Measurements from ENCODE around the gene APOM. TPM values are rescaled to one million over a fixed set of nuclear protein-coding genes. Genes with fewer than 3 reads are reported as not detected.

Gene APOM
- total RNA-seq, 1 donor from 2014 or later = 2.6 TPM

DNA sequence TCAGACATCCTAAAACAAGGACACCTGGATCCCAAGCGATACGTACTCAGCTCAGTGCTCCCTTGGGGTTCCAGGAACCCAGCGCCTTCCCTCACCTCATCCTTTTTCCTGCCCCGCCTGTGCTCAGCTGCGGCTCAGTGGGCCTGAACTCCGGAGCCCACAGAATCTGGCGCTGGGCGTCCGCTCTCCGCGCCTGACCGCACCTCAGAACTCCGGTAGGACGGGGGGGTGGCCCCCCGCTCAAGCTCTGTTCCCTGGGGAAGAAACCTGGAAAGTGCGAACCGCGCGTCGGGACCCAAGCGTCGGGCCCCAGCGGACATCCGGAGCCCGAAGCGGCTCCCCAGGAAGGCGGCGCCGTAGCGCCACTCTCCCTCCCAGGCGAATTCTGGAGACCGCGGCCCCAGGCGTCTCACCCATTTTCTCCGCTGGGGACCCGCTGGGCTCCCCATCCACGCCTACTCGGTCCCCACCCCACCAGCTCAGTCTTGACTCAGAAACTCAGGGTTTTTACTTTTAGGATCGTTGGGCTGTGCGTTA, 25.5 kb downstream of the APOM start:
- Histone ChIP-seq H3K27me3 (no peaks in the 10 kb centered on the region), H3K4me1 (peaks cover 21% of the 10 kb centered on the region), H3K27ac (peak overlapping the region; percentile 75), H3K9me3 (no peaks in the 10 kb centered on the region), H3K4me3 (peak overlapping the region; percentile 71), H3K36me3 (peaks cover 5% of the 10 kb centered on the region)
- peak; percentile 79 for DNase-seq
- intact Hi-C loops (cut with DNase I) = no loop called here
- peak; percentile 55 for ATAC-seq
- TF ChIP-seq, protein P1, sequence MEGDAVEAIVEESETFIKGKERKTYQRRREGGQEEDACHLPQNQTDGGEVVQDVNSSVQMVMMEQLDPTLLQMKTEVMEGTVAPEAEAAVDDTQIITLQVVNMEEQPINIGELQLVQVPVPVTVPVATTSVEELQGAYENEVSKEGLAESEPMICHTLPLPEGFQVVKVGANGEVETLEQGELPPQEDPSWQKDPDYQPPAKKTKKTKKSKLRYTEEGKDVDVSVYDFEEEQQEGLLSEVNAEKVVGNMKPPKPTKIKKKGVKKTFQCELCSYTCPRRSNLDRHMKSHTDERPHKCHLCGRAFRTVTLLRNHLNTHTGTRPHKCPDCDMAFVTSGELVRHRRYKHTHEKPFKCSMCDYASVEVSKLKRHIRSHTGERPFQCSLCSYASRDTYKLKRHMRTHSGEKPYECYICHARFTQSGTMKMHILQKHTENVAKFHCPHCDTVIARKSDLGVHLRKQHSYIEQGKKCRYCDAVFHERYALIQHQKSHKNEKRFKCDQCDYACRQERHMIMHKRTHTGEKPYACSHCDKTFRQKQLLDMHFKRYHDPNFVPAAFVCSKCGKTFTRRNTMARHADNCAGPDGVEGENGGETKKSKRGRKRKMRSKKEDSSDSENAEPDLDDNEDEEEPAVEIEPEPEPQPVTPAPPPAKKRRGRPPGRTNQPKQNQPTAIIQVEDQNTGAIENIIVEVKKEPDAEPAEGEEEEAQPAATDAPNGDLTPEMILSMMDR (IDR thresholded peaks at IDR 0.05) = no peak

DNA sequence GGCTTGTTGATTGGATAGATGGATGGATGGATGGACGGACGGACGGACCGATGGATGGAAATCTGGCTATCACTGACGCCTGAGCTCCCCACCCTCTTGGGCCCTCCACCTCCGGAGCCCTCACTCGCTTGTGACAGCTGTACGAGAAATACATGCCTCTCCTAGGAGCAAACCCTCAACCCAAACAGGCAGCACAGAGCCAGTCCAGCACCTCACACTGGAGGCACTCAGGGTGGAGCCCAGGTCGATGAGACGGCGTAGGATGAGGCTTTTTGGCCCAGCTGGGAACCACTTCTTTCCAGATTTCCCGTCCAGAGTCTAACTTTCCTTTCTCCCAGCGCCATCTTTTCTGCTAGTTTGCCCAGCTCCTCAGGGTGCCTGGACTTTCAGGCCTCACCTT, 27.9 kb downstream of the APOM start:
- peaks cover 21% of the 10 kb centered on the region for H3K4me1 ChIP-seq
- TF ChIP-seq, protein P1 (IDR thresholded peaks at IDR 0.05) = no peak
- peaks cover 29% of the 10 kb centered on the region for H3K36me3 ChIP-seq
- H3K27ac ChIP-seq = no peak overlapping the region
- ATAC-seq (no peak), DNase-seq (no peak)
- H3K9me3 ChIP-seq = no peaks in the 10 kb centered on the region
- no peaks in the 10 kb centered on the region for H3K27me3 ChIP-seq
- intact Hi-C loops (cut with DNase I) = no loop called here
- no peak overlapping the region for H3K4me3 ChIP-seq

DNA sequence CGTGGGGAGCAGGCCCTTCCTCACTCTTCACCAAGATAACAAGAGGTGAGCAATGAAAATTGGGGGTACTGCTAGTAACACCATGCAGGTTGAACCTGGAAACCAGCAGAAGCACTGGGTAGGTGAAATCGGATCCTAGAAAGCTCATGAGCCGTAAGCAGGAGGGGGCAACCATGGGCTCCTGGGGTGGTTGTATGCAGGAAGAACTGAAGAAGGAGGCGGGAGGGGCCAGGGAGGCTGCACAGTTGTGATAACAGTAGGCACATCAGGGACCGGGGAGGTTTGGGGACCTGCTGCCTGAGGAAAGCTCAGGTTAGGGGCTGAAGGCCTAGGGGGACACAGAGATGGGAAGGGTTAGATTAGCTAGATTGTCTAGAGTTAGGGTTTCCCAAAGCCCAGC, 30.8 kb downstream of the APOM start:
- H3K4me3 ChIP-seq = no peak overlapping the region
- H3K27me3 ChIP-seq = no peaks in the 10 kb centered on the region
- no peak for ATAC-seq
- no peaks in the 10 kb centered on the region for H3K9me3 ChIP-seq
- H3K4me1 ChIP-seq = peaks cover 9% of the 10 kb centered on the region
- no peak overlapping the region for H3K27ac ChIP-seq
- TF ChIP-seq, protein P1 (IDR thresholded peaks at IDR 0.05) = no peak
- DNase-seq = no peak
- intact Hi-C loops (cut with DNase I) = no loop called here
- peaks cover 58% of the 10 kb centered on the region for H3K36me3 ChIP-seq

DNA sequence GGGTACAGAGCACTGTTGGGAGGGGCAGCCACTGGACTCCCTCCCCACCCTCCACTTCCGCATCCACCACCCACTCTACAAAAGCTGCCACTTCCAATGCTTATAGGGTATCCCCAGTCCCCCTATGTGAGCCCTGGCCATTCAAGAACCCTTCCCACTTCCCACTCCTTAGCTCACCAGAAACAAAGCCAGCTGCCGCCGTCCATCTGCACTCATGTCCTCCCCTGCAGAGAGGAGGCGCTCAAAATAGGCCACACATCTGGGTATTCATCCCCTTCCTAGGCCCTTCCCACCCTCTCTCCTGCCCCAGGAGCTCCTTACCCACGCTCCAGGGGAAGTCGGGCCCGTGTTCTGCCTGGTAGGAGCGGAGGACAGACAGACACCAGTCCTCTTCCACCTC, 31.6 kb downstream of the APOM start:
- H3K27ac ChIP-seq = no peak overlapping the region
- H3K9me3 ChIP-seq = no peaks in the 10 kb centered on the region
- ATAC-seq = no peak
- TF ChIP-seq, protein P1 (IDR thresholded peaks at IDR 0.05) = no peak
- intact Hi-C loops (cut with DNase I) = no loop called here
- H3K4me3 ChIP-seq = no peak overlapping the region
- H3K36me3 ChIP-seq = peaks cover 66% of the 10 kb centered on the region
- no peaks in the 10 kb centered on the region for H3K27me3 ChIP-seq
- peaks cover 3% of the 10 kb centered on the region for H3K4me1 ChIP-seq
- DNase-seq = no peak

DNA sequence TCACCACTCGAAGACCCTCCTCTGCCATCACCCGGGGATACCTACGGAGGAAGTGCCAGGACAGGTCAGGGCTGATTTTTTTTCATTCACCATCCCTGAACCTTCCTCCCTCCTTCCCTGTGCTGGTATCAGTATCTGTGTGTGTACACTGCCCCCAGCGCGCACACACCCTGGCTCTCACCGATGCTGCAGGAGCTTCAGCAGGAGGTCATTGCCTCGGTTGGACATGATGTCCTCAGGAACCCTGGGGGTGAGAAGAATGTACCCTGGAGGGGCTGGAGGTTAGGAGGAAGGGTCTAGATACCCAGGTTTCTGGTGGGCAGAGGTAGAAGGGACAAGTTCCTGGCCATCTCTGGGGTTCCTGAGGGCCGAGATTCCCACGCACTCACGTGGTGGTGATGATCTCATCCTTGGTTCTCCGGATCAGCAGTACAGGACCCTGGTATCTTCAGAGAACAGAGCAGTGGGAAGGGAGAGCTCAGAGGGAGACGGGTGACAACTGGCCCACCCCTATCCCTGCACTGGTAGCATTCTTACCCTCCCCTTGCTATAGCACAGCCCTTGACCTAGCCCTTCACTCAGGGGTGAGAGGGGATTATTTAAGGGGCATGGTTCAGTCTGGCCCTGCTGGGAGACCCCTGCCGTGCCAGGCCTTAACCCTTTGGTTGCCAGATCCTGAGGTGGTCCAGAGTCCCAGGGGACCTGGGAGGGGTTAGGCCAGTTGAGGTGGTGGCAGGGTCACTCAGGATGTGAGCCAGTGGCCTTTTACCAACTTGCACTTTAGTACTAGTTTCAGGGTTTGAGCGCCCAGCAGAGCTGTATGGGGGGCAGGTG, 32.4 kb downstream of the APOM start:
- H3K9me3 ChIP-seq = no peaks in the 10 kb centered on the region
- H3K4me1 ChIP-seq = no peaks in the 10 kb centered on the region
- no peak for DNase-seq
- no peak for ATAC-seq
- H3K36me3 ChIP-seq = peaks cover 74% of the 10 kb centered on the region
- no peak overlapping the region for H3K4me3 ChIP-seq
- no peak overlapping the region for H3K27ac ChIP-seq
- TF ChIP-seq, protein P1 (IDR thresholded peaks at IDR 0.05) = no peak
- H3K27me3 ChIP-seq = no peaks in the 10 kb centered on the region
- intact Hi-C loops (cut with DNase I) = no loop called here

All from upper lobe of right lung (tissue), 1 donor.